Activated T-cell treated with anti-CD3 and anti-CD28 coated beads, Interleukin-2, amount 50 U/mL, for 1 hour (primary cell): ENCODE results near the gene UBE2L5.

ENCODE experiments used
- DNase-seq: peaks from one replicate; pipeline ENCODE4 v3.0.0-alpha.2; 2020

Gene UBE2L5

GRCh38 chr13:30406779-30407416 is 15.4 kb upstream of the UBE2L5 start:
- DNase-seq, result no peak

GRCh38 chr13:30408319-30409101 is 13.8 kb upstream of the UBE2L5 start:
- peak; percentile 93 for DNase-seq

- no peak for DNase-seq
Observed at GRCh38 chr13:30409886-30410704, 12.2 kb upstream of the UBE2L5 start.

- no peak for DNase-seq
Observed at GRCh38 chr13:30410705-30411125, 11.6 kb upstream of the UBE2L5 start.

- no peak for DNase-seq
Observed at GRCh38 chr13:30412346-30412745, 9.9 kb upstream of the UBE2L5 start.

GRCh38 chr13:30413842-30414241 is 8.5 kb upstream of the UBE2L5 start:
- DNase-seq, result no peak

DNA sequence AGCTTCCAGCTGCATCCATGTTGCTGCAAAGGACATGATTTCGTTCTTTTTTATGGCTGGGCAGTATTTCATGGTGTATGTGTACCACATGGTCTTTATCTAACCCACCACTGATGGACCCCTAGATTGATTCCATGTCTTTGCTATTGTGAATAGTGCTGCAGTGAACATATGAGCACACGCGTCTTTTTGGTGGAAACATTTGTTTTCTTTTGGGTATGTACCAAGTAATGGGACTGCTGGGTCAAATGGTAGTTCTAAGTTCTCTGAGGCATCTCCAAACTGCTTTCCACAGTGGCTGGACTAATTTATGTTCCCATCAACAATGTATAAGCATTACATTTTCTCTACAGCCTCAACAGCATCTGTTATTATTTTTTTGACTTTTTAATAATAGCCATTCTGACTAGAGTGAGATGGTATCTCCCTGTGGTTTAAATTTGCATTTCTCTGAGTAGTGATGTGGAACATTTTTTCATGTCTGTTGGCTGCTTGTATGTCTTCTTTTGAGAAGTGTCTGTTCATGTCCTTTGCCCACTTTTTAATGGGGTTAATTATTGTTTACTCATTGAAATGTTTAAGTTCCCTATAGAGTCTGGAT is 6.8 kb upstream of the UBE2L5 start:
- DNase-seq, result no peak

GRCh38 chr13:30416471-30416870 is 5.8 kb upstream of the UBE2L5 start:
- DNase-seq, result no peak

DNA sequence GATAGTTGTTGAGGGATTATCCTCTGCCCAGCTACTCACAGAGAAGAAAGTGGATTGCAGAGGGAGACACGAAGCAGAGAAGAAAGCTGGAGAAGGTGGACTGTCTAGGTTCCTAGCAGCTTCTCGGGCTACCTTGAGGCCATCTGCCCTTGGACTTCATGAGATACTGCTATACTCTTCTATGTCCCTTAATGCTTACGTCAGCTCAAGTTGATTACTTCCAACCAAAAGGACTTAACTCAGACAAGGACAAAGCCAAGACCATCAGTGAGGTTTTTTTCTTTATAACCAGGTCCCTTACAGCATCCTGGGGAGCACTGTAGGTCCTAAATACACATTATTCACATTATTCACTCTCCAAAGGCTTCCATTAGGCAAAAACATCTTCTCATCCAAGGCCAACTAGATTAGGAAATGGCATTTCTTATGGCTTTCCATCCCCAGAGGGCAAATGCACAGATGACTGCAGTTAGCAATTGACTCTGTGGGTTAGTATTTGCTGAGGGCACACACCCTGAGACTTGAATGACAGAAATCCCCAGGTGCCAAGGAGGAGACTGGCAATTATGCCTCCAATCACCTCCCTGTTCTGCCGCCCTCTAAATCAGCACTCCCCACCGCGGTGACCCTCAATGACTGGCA is 4.1 kb upstream of the UBE2L5 start:
- DNase-seq, result no peak

- DNase-seq, result no peak
Observed at GRCh38 chr13:30418717-30419459, 3.4 kb upstream of the UBE2L5 start.

GRCh38 chr13:30421093-30422053 is 920 bp upstream of the UBE2L5 start:
- DNase-seq, result peak; percentile 49

- no peak for DNase-seq
Observed at GRCh38 chr13:30423891-30424290, 1.6 kb downstream of the UBE2L5 start.

GRCh38 chr13:30429235-30429634 is 6.9 kb downstream of the UBE2L5 start:
- no peak for DNase-seq

DNA sequence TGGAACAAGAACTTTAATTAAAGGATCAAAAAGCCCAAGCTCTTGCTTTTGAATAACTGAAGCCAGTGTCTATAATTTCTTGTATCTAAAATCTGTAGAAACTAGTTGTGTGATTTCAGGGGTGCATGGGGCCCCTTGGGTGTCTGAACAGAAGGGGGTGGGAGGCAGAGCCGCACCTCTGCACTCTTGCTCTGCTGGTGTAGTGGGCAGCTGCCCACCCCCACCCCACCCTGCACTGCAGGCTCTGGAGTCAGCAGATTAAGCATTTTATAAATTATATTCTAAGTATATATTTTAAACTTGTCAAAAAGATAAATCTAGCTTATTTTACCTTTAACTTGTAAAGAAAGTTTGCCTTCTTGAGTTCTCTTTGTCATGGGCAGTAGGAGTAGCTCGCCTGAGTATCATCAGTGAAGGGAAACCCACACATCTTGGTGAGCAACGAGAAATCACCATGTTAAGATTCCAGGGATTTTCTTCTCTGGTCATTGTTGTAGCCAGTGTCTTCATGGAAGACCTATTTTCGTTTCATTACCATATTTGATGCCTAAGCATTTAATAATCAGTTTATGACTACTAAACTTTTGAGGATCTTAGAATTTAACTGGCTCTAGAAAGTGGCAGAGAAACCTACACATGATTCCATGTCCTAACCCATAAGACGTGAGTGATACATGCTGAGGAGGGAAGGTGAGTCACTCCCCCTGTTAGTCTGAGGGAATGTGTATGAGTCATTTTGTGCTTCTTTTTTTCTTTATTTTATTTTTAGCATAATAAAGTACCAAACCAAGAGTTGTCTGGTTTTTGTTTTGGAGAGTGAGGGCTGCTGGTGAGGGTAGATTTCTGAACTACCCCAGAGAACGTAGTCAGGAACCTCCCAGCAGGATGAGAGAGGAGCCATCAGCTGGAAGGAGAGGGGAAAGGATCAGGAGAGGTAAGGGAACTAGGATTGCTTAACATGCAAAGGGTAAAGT is 7.7 kb downstream of the UBE2L5 start:
- no peak for DNase-seq

DNA sequence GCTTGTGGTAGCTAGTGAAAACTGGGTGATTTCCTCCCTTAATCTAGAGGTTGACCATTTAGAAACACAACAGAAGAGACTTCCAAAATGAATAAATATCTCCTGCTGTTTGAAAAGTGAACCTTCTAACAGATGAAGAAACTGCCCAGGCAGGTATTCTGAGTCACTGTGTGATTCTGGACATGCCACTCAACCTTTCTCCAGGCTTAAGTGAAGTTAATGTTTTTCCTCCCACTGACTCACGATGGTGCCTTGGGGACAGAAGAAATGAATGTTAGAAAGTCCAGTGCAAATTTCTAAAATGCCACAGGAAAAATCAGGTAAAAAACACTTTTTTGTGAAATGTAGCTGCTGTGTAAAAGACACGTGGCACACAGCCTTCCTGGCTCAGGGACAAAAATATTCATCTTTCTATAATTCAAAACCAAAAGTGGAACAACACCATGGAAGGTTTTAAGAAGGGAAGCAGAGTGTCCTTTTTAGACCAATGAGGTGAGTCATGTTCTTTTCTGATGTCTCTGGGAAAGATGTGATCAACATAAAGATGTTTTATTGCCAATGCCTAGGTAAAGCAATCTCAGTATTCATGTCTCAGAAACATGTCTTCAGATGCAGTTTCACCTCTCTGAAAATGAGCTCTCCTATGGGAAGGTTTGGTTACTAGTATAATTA is 9.1 kb downstream of the UBE2L5 start:
- no peak for DNase-seq

DNA sequence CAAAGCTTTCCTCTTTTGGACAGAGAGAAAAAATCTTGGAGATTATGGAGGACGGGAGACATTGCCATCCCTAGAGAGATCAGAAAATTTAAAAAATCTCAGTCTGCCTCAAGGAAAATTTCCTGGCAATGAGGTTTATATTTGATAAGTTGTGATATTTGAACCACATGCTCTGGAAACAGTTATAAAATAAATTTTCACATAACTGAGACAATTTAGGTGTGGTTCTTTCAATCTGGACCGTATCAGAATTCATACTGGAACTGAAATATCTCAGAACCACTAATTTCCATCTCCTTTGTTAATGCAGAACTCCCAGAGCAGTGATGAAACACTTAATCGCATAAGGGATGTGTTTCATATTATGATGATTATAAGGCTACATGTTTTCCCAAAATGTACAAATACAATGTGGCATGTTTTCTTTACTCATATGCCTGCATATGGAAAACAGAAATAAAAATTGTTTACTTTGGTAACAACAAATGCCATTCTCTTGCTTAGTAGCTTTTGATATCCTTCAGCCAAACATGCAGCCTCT is 13.7 kb downstream of the UBE2L5 start:
- DNase-seq, result no peak

GRCh38 chr13:30437177-30437576 is 14.9 kb downstream of the UBE2L5 start:
- DNase-seq, result no peak

DNA sequence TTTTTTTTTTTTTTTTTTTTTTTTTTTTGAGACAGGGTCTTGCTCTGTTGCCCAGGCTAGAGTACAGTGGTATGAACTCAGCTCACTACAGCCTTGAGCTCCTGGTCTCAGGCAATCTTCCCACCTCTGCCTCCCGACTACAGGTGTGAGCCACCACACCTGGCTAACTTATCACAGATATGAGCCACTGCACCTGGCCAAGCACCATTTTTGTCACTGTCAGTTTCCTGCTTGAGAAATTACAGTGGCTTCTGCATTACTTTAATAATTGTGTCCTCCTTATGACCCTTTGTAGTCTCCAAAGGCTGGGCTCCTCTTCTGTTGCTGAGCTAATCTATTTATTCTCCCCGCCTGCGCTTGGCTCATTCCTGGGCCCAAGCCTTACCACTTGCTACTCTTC is 16.0 kb downstream of the UBE2L5 start:
- no peak for DNase-seq
